ENCODE data around the gene PRRG4. TPM values are rescaled to one million over a fixed set of nuclear protein-coding genes. Genes with fewer than 3 reads are reported as not detected.
"Not testable (repeated sequence)": the region's sequence is repeated elsewhere in the genome, so short reads cannot be mapped to it uniquely, and the experiment has no call there.

Gene PRRG4
- total RNA-seq, 5 donors from 2014 or later (not counting 1 experiment from before 2014, with no cell fraction given): 0.03 to 0.09 (median 0.05) TPM; not detected in 1

GRCh38 chr11:32884023-32884422 is 54.3 kb downstream of the PRRG4 start:
- H3K4me1 Mint-ChIP-seq: no peaks in the 10 kb centered on the region
- DNase-seq: no peak
- H3K9me3 ChIP-seq: no peaks in the 10 kb centered on the region
- no peak overlapping the region for H3K4me3 Mint-ChIP-seq
- no peaks in the 10 kb centered on the region for H3K9me3 Mint-ChIP-seq
- H3K27me3 Mint-ChIP-seq: no peaks in the 10 kb centered on the region
- H3K27me3 ChIP-seq (replicated peaks in 1 of 2; ENCODE audit: control insufficient read depth in 2 of 2, extremely low read depth in 1 of 2, insufficient read depth in 2 of 2, low read length in 1 of 2): peaks cover 0 to 3% of the 10 kb centered on the region in 2 experiments
- ATAC-seq (replicated peaks in 1 of 4): no peak
- H3K4me3 ChIP-seq (ENCODE audit: control insufficient read depth in 1 of 2, extremely low read depth in 1 of 2, low read length in 1 of 2): no peak overlapping the region
- WGBS (ENCODE audit: insufficient coverage): 86% methylated on average over 1 of the region's 3 CpGs
- H3K4me1 ChIP-seq (ENCODE audit: control insufficient read depth in 1 of 2, extremely low read depth in 1 of 2, insufficient read depth in 2 of 2, low read length in 2 of 2): no peaks in the 10 kb centered on the region
- H3K36me3 ChIP-seq (ENCODE audit: control insufficient read depth in 2 of 2, extremely low read depth in 1 of 2, insufficient read depth in 1 of 2, low read length in 1 of 2): no peaks in the 10 kb centered on the region
- H3K27ac ChIP-seq (ENCODE audit: low read length): no peak overlapping the region
- POLR2A ChIA-PET: no interaction called here
- H3K36me3 Mint-ChIP-seq: no peaks in the 10 kb centered on the region
- CTCF ChIA-PET: interaction anchor here (0.9 to 1.1 kb wide), 2 partner anchors 8 to 76 kb away, joined by 3 to 4 read pairs; partner anchors contain the start of gene QSER1 (in 1 of the 2)
- H3K27ac Mint-ChIP-seq: no peak overlapping the region

GRCh38 chr11:32884770-32885384 is 55.1 kb downstream of the PRRG4 start:
- H3K27ac ChIP-seq (ENCODE audit: low read length): no peak overlapping the region
- no peaks in the 10 kb centered on the region for H3K4me1 Mint-ChIP-seq
- H3K36me3 ChIP-seq (ENCODE audit: control insufficient read depth in 2 of 2, extremely low read depth in 1 of 2, insufficient read depth in 1 of 2, low read length in 1 of 2): no peaks in the 10 kb centered on the region
- H3K36me3 Mint-ChIP-seq: no peaks in the 10 kb centered on the region
- peak in 2 of 4 experiments; percentile 56 to 58 for ATAC-seq (replicated peaks in 1 of 4)
- H3K27me3 ChIP-seq (replicated peaks in 1 of 2; ENCODE audit: control insufficient read depth in 2 of 2, extremely low read depth in 1 of 2, insufficient read depth in 2 of 2, low read length in 1 of 2): peaks cover 0 to 3% of the 10 kb centered on the region in 2 experiments
- ChIA-PET CTCF (interaction anchor here (0.6 to 0.9 kb wide), 2 partner anchors 75 to 381 kb away, joined by 3 to 10 read pairs; no protein-coding TSS in a partner anchor), POLR2A (no interaction called here)
- WGBS (ENCODE audit: insufficient coverage): no CpG with 5 or more reads among the region's 3 CpGs
- no peaks in the 10 kb centered on the region for H3K27me3 Mint-ChIP-seq
- H3K9me3 ChIP-seq: no peaks in the 10 kb centered on the region
- H3K4me3 ChIP-seq (ENCODE audit: control insufficient read depth in 1 of 2, extremely low read depth in 1 of 2, low read length in 1 of 2): no peak overlapping the region
- H3K4me1 ChIP-seq (ENCODE audit: control insufficient read depth in 1 of 2, extremely low read depth in 1 of 2, insufficient read depth in 2 of 2, low read length in 2 of 2): no peaks in the 10 kb centered on the region
- DNase-seq: peak in 1 of 35 experiments; percentile 25
- H3K9me3 Mint-ChIP-seq: no peaks in the 10 kb centered on the region
- H3K4me3 Mint-ChIP-seq: no peak overlapping the region
- no peak overlapping the region for H3K27ac Mint-ChIP-seq

GRCh38 chr11:32885556-32885955 is 55.8 kb downstream of the PRRG4 start:
- CTCF ChIA-PET: interaction anchor here in 1 of 2 donors (0.6 to 0.7 kb wide), 2 partner anchors 380 to 857 kb away, joined by 4 to 10 read pairs; no protein-coding TSS in a partner anchor
- no peaks in the 10 kb centered on the region for H3K36me3 ChIP-seq (ENCODE audit: control insufficient read depth in 2 of 2, extremely low read depth in 1 of 2, insufficient read depth in 1 of 2, low read length in 1 of 2)
- Mint-ChIP-seq H3K4me1 (no peaks in the 10 kb centered on the region), H3K36me3 (no peaks in the 10 kb centered on the region), H3K27me3 (no peaks in the 10 kb centered on the region), H3K27ac (no peak overlapping the region), H3K9me3 (no peaks in the 10 kb centered on the region), H3K4me3 (no peak overlapping the region)
- no peak overlapping the region for H3K27ac ChIP-seq (ENCODE audit: low read length)
- WGBS (ENCODE audit: insufficient coverage): 82% methylated on average over 4 of the region's 9 CpGs
- no peaks in the 10 kb centered on the region for H3K9me3 ChIP-seq
- POLR2A ChIA-PET: no interaction called here
- DNase-seq: no peak
- H3K27me3 ChIP-seq (replicated peaks in 1 of 2; ENCODE audit: control insufficient read depth in 2 of 2, extremely low read depth in 1 of 2, insufficient read depth in 2 of 2, low read length in 1 of 2): no peaks in the 10 kb centered on the region
- H3K4me1 ChIP-seq (ENCODE audit: control insufficient read depth in 1 of 2, extremely low read depth in 1 of 2, insufficient read depth in 2 of 2, low read length in 2 of 2): no peaks in the 10 kb centered on the region
- no peak overlapping the region for H3K4me3 ChIP-seq (ENCODE audit: control insufficient read depth in 1 of 2, extremely low read depth in 1 of 2, low read length in 1 of 2)
- ATAC-seq (replicated peaks in 1 of 4): no peak

- no peaks in the 10 kb centered on the region for H3K9me3 Mint-ChIP-seq
- POLR2A ChIA-PET: no interaction called here
- DNase-seq: no peak
These were observed 56.5 kb downstream of the PRRG4 start for GRCh38 chr11:32886180-32886579.

GRCh38 chr11:32887707-32888383 is 58.1 kb downstream of the PRRG4 start:
- H3K27ac Mint-ChIP-seq; H3K4me3 Mint-ChIP-seq; H3K9me3 Mint-ChIP-seq; H3K36me3 Mint-ChIP-seq; ATAC-seq (replicated peaks in 1 of 4); POLR2A ChIA-PET; H3K27me3 Mint-ChIP-seq; DNase-seq; H3K27ac ChIP-seq (ENCODE audit: low read length); H3K4me1 ChIP-seq (ENCODE audit: control insufficient read depth in 1 of 2, extremely low read depth in 1 of 2, insufficient read depth in 2 of 2, low read length in 2 of 2); H3K27me3 ChIP-seq (replicated peaks in 1 of 2; ENCODE audit: control insufficient read depth in 2 of 2, extremely low read depth in 1 of 2, insufficient read depth in 2 of 2, low read length in 1 of 2); H3K9me3 ChIP-seq; H3K4me3 ChIP-seq (ENCODE audit: control insufficient read depth in 1 of 2, extremely low read depth in 1 of 2, low read length in 1 of 2); CTCF ChIA-PET; H3K36me3 ChIP-seq (ENCODE audit: control insufficient read depth in 2 of 2, extremely low read depth in 1 of 2, insufficient read depth in 1 of 2, low read length in 1 of 2): not testable (repeated sequence)
- peaks cover 3 to 10% (median 7%) of the 10 kb centered on the region in 3 donors for H3K4me1 Mint-ChIP-seq
- 96% methylated on average over 19 of the region's 20 CpGs for WGBS (ENCODE audit: insufficient coverage)

More at GRCh38 chr11:32886180-32886579, 56.5 kb downstream of the PRRG4 start:
- H3K27me3 Mint-ChIP-seq: no peaks in the 10 kb centered on the region
- H3K36me3 Mint-ChIP-seq: no peaks in the 10 kb centered on the region
- H3K9me3 ChIP-seq: no peaks in the 10 kb centered on the region
- H3K27me3 ChIP-seq (replicated peaks in 1 of 2; ENCODE audit: control insufficient read depth in 2 of 2, extremely low read depth in 1 of 2, insufficient read depth in 2 of 2, low read length in 1 of 2): no peaks in the 10 kb centered on the region
- no peak overlapping the region for H3K27ac Mint-ChIP-seq
- ATAC-seq (replicated peaks in 1 of 4): no peak
- H3K36me3 ChIP-seq (ENCODE audit: control insufficient read depth in 2 of 2, extremely low read depth in 1 of 2, insufficient read depth in 1 of 2, low read length in 1 of 2): no peaks in the 10 kb centered on the region
- no peak overlapping the region for H3K4me3 ChIP-seq (ENCODE audit: control insufficient read depth in 1 of 2, extremely low read depth in 1 of 2, low read length in 1 of 2)
- WGBS (ENCODE audit: insufficient coverage): no CpG with 5 or more reads among the region's 3 CpGs
- no peak overlapping the region for H3K27ac ChIP-seq (ENCODE audit: low read length)
- H3K4me1 ChIP-seq (ENCODE audit: control insufficient read depth in 1 of 2, extremely low read depth in 1 of 2, insufficient read depth in 2 of 2, low read length in 2 of 2): no peaks in the 10 kb centered on the region
- H3K4me1 Mint-ChIP-seq: no peaks in the 10 kb centered on the region
- H3K4me3 Mint-ChIP-seq: no peak overlapping the region
- CTCF ChIA-PET: interaction anchor here (0.6 to 1.0 kb wide), 3 partner anchors 9 to 856 kb away, joined by 3 to 4 read pairs (median 3); no protein-coding TSS in a partner anchor

- H3K4me1 ChIP-seq (ENCODE audit: control insufficient read depth in 1 of 2, extremely low read depth in 1 of 2, insufficient read depth in 2 of 2, low read length in 2 of 2); H3K36me3 Mint-ChIP-seq; H3K9me3 Mint-ChIP-seq; H3K27ac Mint-ChIP-seq; H3K4me3 ChIP-seq (ENCODE audit: control insufficient read depth in 1 of 2, extremely low read depth in 1 of 2, low read length in 1 of 2); H3K4me3 Mint-ChIP-seq; CTCF ChIA-PET; ATAC-seq (replicated peaks in 1 of 4); H3K27ac ChIP-seq (ENCODE audit: low read length); DNase-seq; H3K9me3 ChIP-seq; H3K27me3 ChIP-seq (replicated peaks in 1 of 2; ENCODE audit: control insufficient read depth in 2 of 2, extremely low read depth in 1 of 2, insufficient read depth in 2 of 2, low read length in 1 of 2); H3K27me3 Mint-ChIP-seq; H3K36me3 ChIP-seq (ENCODE audit: control insufficient read depth in 2 of 2, extremely low read depth in 1 of 2, insufficient read depth in 1 of 2, low read length in 1 of 2): not testable (repeated sequence)
- peaks cover 3 to 10% (median 7%) of the 10 kb centered on the region in 3 donors for H3K4me1 Mint-ChIP-seq
- 99% methylated on average over 9 of the region's 17 CpGs for WGBS (ENCODE audit: insufficient coverage)
- POLR2A ChIA-PET: interaction anchor here in 1 of 2 donors (0.6 kb wide), 1 partner anchor 151 kb away, joined by 4 read pairs; the partner anchor contains the start of gene TCP11L1
These were observed 58.6 kb downstream of the PRRG4 start for GRCh38 chr11:32888384-32888710.

Data from T-cell (primary cell).